MCF 10A (cell line): ENCODE measurements around the gene EFCAB9. TPM values are rescaled to one million over a fixed set of nuclear protein-coding genes. Genes with fewer than 3 reads are reported as not detected.
"Not testable (repeated sequence)": the region's sequence is repeated elsewhere in the genome, so short reads cannot be mapped to it uniquely, and the experiment has no call there.

Source experiments
- BruUV-seq: library from RNA; stranded (reverse); fragments of 400-500 nt; replicated peaks from 2 replicates; lab custom pipeline; 2021; lab: Mats Ljungman, UMichigan
- CTCF ChIA-PET: fragments of 300-600 bp; sonication (Branson Sonifier 250); formaldehyde crosslinking; extraction: SDS; loops from one replicate; lab custom pipeline; 2021; ENCODE audit warnings: antibody characterized with exemption, inconsistent platforms; lab: Yijun Ruan, JAX
- POLR2A ChIA-PET: fragments of 300-600, 350-650 bp; sonication (Branson Sonifier 250); formaldehyde crosslinking; extraction: SDS; loops from one replicate; lab custom pipeline; 2020; ENCODE audit warnings: antibody characterized with exemption, inconsistent platforms; lab: Yijun Ruan, JAX
- DNase-seq: peaks from one replicate; pipeline ENCODE4 v3.0.0-alpha.2; 2018; ENCODE audit not compliant: unreplicated experiment
- H3K27ac Mint-ChIP-seq: one replicate; pipeline ENCODE4 v1.8.0; 2022; ENCODE audit warnings: mild to moderate bottlenecking, low read depth, mixed read lengths; ENCODE audit not compliant: unreplicated experiment
- H3K27me3 Mint-ChIP-seq: one replicate; pipeline ENCODE4 v1.8.0; 2022; ENCODE audit warnings: mixed read lengths; ENCODE audit not compliant: insufficient read depth, unreplicated experiment
- H3K36me3 Mint-ChIP-seq: one replicate; pipeline ENCODE4 v1.8.0; 2022; ENCODE audit warnings: mild to moderate bottlenecking, moderate library complexity, mixed read lengths; ENCODE audit not compliant: insufficient read depth, unreplicated experiment
- H3K4me1 Mint-ChIP-seq: one replicate; pipeline ENCODE4 v1.8.0; 2022; ENCODE audit warnings: mixed read lengths; ENCODE audit not compliant: insufficient read depth, unreplicated experiment
- H3K4me3 Mint-ChIP-seq: one replicate; pipeline ENCODE4 v1.8.0; 2022; ENCODE audit warnings: mild to moderate bottlenecking, moderate library complexity, mixed read lengths; ENCODE audit not compliant: unreplicated experiment
- H3K9me3 Mint-ChIP-seq: one replicate; pipeline ENCODE4 v1.8.0; 2022; ENCODE audit warnings: mixed read lengths; ENCODE audit not compliant: unreplicated experiment
- intact Hi-C: fragments of 100-400 bp; cut with micrococcal nuclease; formaldehyde crosslinking; loops from 2 replicates; pipeline ENCODE4 v1.14.1; 2022
- total RNA-seq: library from RNA; stranded (reverse); gene quantifications from 2 replicates; pipeline ENCODE4 v1.2.3, GENCODE V29; 2022
- TF ChIP-seq, protein P1 (sequence below): fragments of 200-600 bp; IDR thresholded peaks from one replicate; pipeline ENCODE4 v1.8.0; 2022; ENCODE audit warnings: antibody characterized with exemption, mild to moderate bottlenecking; ENCODE audit not compliant: unreplicated experiment

The EFCAB9 gene
- total RNA-seq, 1 experiment from 2014 or later = not detected

GRCh38 chr5:172189693-172190296, 4.2 kb upstream of the EFCAB9 start:
- intact Hi-C loops = loop anchor here (2.0 to 5.0 kb wide), 5 partner anchors 93 to 771 kb away; partner anchors contain the start of genes FGF18, SH3PXD2B and UBTD2
- BruUV-seq = no TSS peak
- no peak for DNase-seq
- Mint-ChIP-seq H3K4me1 (peaks cover 24% of the 10 kb centered on the region), H3K9me3 (no peaks in the 10 kb centered on the region), H3K36me3 (no peaks in the 10 kb centered on the region), H3K4me3 (no peak overlapping the region), H3K27me3 (no peaks in the 10 kb centered on the region), H3K27ac (no peak overlapping the region)
- POLR2A ChIA-PET = interaction anchor here (0.6 to 5.2 kb wide), 6 partner anchors 80 to 277 kb away, joined by 3 to 38 read pairs (median 4); partner anchors contain the start of gene FBXW11
- TF ChIP-seq, protein P1, sequence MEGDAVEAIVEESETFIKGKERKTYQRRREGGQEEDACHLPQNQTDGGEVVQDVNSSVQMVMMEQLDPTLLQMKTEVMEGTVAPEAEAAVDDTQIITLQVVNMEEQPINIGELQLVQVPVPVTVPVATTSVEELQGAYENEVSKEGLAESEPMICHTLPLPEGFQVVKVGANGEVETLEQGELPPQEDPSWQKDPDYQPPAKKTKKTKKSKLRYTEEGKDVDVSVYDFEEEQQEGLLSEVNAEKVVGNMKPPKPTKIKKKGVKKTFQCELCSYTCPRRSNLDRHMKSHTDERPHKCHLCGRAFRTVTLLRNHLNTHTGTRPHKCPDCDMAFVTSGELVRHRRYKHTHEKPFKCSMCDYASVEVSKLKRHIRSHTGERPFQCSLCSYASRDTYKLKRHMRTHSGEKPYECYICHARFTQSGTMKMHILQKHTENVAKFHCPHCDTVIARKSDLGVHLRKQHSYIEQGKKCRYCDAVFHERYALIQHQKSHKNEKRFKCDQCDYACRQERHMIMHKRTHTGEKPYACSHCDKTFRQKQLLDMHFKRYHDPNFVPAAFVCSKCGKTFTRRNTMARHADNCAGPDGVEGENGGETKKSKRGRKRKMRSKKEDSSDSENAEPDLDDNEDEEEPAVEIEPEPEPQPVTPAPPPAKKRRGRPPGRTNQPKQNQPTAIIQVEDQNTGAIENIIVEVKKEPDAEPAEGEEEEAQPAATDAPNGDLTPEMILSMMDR = no peak
- CTCF ChIA-PET = interaction anchor here (0.6 to 12.7 kb wide), 26 partner anchors 9 to 278 kb away, joined by 3 to 259 read pairs (median 6); partner anchors contain the start of genes FBXW11 and UBTD2

- DNase-seq = no peak
- ChIA-PET POLR2A (no interaction called here), CTCF (interaction anchor here (0.5 to 1.8 kb wide), 7 partner anchors 10 to 667 kb away, joined by 3 to 5 read pairs (median 3); no protein-coding TSS in a partner anchor)
- H3K27ac Mint-ChIP-seq = no peak overlapping the region
- no peaks in the 10 kb centered on the region for H3K27me3 Mint-ChIP-seq
- BruUV-seq = no TSS peak
- intact Hi-C loops = no loop called here
- TF ChIP-seq, protein P1 = no peak
- H3K4me1 Mint-ChIP-seq = no peaks in the 10 kb centered on the region
- H3K36me3 Mint-ChIP-seq = no peaks in the 10 kb centered on the region
- H3K4me3 Mint-ChIP-seq = no peak overlapping the region
- H3K9me3 Mint-ChIP-seq = no peaks in the 10 kb centered on the region
These were observed 1.2 kb downstream of the EFCAB9 start for GRCh38 chr5:172194985-172195774.

- H3K4me1 Mint-ChIP-seq, DNase-seq, H3K27ac Mint-ChIP-seq, H3K27me3 Mint-ChIP-seq, BruUV-seq, H3K36me3 Mint-ChIP-seq, intact Hi-C loops, H3K9me3 Mint-ChIP-seq, H3K4me3 Mint-ChIP-seq: not testable (repeated sequence)
- POLR2A ChIA-PET = interaction anchor here (0.6 to 0.7 kb wide), 2 partner anchors 24 to 90 kb away, joined by 3 read pairs; no protein-coding TSS in a partner anchor
- CTCF ChIA-PET = interaction anchor here (0.8 to 4.0 kb wide), 4 partner anchors 9 to 96 kb away, joined by 3 to 48 read pairs (median 4); partner anchors contain the start of gene STK10
These were observed 3.8 kb downstream of the EFCAB9 start for GRCh38 chr5:172197775-172198174.

GRCh38 chr5:172199446-172199845, 5.5 kb downstream of the EFCAB9 start:
- ChIA-PET CTCF (interaction anchor here (1.2 to 4.0 kb wide), 4 partner anchors 11 to 289 kb away, joined by 6 to 48 read pairs (median 7); partner anchors contain the start of gene STK10), POLR2A (interaction anchor here (0.7 to 1.1 kb wide), 2 partner anchors 11 to 82 kb away, joined by 3 to 4 read pairs; partner anchors contain the start of gene STK10)
- H3K9me3 Mint-ChIP-seq = no peaks in the 10 kb centered on the region
- DNase-seq = no peak
- H3K27me3 Mint-ChIP-seq = no peaks in the 10 kb centered on the region
- TF ChIP-seq, protein P1 = no peak
- H3K27ac Mint-ChIP-seq = no peak overlapping the region
- H3K4me1 Mint-ChIP-seq = no peaks in the 10 kb centered on the region
- no TSS peak for BruUV-seq
- H3K36me3 Mint-ChIP-seq = peaks cover 5% of the 10 kb centered on the region
- H3K4me3 Mint-ChIP-seq = no peak overlapping the region
- intact Hi-C loops = no loop called here
